Stimulated activated CD4-positive, alpha-beta T cell treated with anti-CD3 and anti-CD28 coated beads, Interleukin-2, amount 100 ng/mL, for 48 hours (primary cell): ENCODE measurements around the gene WDR43.
"Not testable (repeated sequence)": the region's sequence is repeated elsewhere in the genome, so short reads cannot be mapped to it uniquely, and the experiment has no call there.

ENCODE experiments used
- DNase-seq, 2 donors: peaks; one replicate each; pipeline ENCODE4 v3.0.0-alpha.2; 2020

Gene WDR43

GRCh38 chr2:28970464-28971160, 76.1 kb downstream of the WDR43 start:
- DNase-seq: no peak

- DNase-seq: no peak
These were observed 78.4 kb downstream of the WDR43 start for GRCh38 chr2:28972778-28973335.

- DNase-seq: no peak
These were observed 79.8 kb downstream of the WDR43 start for GRCh38 chr2:28974252-28974651.

GRCh38 chr2:28975671-28976070, 81.2 kb downstream of the WDR43 start:
- DNase-seq: no peak

GRCh38 chr2:28976584-28976983, 82.1 kb downstream of the WDR43 start:
- no peak for DNase-seq

GRCh38 chr2:28977176-28977875, 82.9 kb downstream of the WDR43 start:
- DNase-seq: no peak

- not testable (repeated sequence) for DNase-seq
These were observed 83.5 kb downstream of the WDR43 start for GRCh38 chr2:28978001-28978400.

- DNase-seq: no peak
These were observed 84.1 kb downstream of the WDR43 start for GRCh38 chr2:28978606-28979005.

GRCh38 chr2:28979041-28979440, 84.6 kb downstream of the WDR43 start:
- DNase-seq: no peak

GRCh38 chr2:28979576-28980366, 85.3 kb downstream of the WDR43 start:
- no peak for DNase-seq

- DNase-seq: no peak
These were observed 86.0 kb downstream of the WDR43 start for GRCh38 chr2:28980368-28981015.

GRCh38 chr2:28981016-28981441, 86.6 kb downstream of the WDR43 start, which contains the start of gene TOGARAM2:
Gene TOGARAM2, plus strand, starts transcription at chr2:28981298. Its CDS starts 13,537 bp downstream, at chr2:28994835.
- DNase-seq: no peak

- DNase-seq: no peak
These were observed 87.3 kb downstream of the WDR43 start for GRCh38 chr2:28981620-28982376.

- no peak for DNase-seq
These were observed 88.0 kb downstream of the WDR43 start for GRCh38 chr2:28982381-28982950.

- DNase-seq: no peak
These were observed 92.0 kb downstream of the WDR43 start for GRCh38 chr2:28986429-28986828.

GRCh38 chr2:28989973-28990372, 95.5 kb downstream of the WDR43 start:
- DNase-seq: no peak

GRCh38 chr2:28990445-28990844, 96.0 kb downstream of the WDR43 start:
- no peak for DNase-seq

- DNase-seq: no peak
These were observed 96.6 kb downstream of the WDR43 start for GRCh38 chr2:28991021-28991420.

GRCh38 chr2:28991460-28991859, 97.0 kb downstream of the WDR43 start:
- no peak for DNase-seq

GRCh38 chr2:28993206-28993960, 98.9 kb downstream of the WDR43 start:
- no peak for DNase-seq

- no peak for DNase-seq
These were observed 99.6 kb downstream of the WDR43 start for GRCh38 chr2:28994074-28994473.
